AG09309 (cell line): ENCODE measurements around the gene DCUN1D3.

Experiments
- DNase-seq: peaks from one replicate; pipeline ENCODE4 v3.0.0-alpha.2; 2010; ENCODE audit warnings: low read depth
- H3K4me3 ChIP-seq: 2 replicates; pipeline ENCODE4 v1.5.1; 2011; ENCODE audit warnings: mild to moderate bottlenecking, low read depth, low read length, moderate library complexity; ENCODE audit not compliant: control insufficient read depth
- TF ChIP-seq, protein P1 (sequence below): IDR thresholded peaks from 2 replicates; pipeline ENCODE4 v1.5.1; 2011; ENCODE audit warnings: mild to moderate bottlenecking, low read depth, low read length, inconsistent platforms; ENCODE audit not compliant: insufficient read depth, control insufficient read depth; ENCODE audit errors: missing control alignments

DCUN1D3 gene

DNA sequence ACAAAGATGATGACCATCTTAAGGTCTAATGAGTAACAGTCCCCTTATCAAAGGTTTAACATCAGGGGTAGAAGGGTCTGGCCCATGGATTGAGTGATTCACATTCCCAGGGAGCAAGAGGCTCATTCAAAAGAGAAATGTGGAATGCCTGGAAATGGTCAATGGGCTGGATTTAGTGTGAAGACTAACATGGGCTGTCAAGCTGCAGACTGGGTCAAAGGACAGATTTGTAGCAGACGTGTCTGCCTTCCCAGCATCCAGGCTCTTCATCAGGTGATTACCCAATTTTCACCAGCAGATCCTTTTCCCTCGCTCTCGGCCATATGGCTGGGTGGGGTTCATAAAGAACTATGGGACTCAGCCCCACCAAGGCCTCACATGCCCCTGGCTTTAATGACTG lies 26.8 kb downstream of the DCUN1D3 start:
- H3K4me3 ChIP-seq = no peak overlapping the region
- DNase-seq = no peak

GRCh38 chr16:20871941-20872815 lies 28.0 kb downstream of the DCUN1D3 start:
- no peak overlapping the region for H3K4me3 ChIP-seq
- no peak for DNase-seq
- TF ChIP-seq, protein P1, sequence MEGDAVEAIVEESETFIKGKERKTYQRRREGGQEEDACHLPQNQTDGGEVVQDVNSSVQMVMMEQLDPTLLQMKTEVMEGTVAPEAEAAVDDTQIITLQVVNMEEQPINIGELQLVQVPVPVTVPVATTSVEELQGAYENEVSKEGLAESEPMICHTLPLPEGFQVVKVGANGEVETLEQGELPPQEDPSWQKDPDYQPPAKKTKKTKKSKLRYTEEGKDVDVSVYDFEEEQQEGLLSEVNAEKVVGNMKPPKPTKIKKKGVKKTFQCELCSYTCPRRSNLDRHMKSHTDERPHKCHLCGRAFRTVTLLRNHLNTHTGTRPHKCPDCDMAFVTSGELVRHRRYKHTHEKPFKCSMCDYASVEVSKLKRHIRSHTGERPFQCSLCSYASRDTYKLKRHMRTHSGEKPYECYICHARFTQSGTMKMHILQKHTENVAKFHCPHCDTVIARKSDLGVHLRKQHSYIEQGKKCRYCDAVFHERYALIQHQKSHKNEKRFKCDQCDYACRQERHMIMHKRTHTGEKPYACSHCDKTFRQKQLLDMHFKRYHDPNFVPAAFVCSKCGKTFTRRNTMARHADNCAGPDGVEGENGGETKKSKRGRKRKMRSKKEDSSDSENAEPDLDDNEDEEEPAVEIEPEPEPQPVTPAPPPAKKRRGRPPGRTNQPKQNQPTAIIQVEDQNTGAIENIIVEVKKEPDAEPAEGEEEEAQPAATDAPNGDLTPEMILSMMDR = no peak

More for the DNA sequence above, 26.8 kb downstream of the DCUN1D3 start:
- TF ChIP-seq, protein P1 = no peak

GRCh38 chr16:20871258-20871657 lies 28.9 kb downstream of the DCUN1D3 start:
- no peak for DNase-seq
- H3K4me3 ChIP-seq = no peak overlapping the region
- TF ChIP-seq, protein P1 = no peak

DNA sequence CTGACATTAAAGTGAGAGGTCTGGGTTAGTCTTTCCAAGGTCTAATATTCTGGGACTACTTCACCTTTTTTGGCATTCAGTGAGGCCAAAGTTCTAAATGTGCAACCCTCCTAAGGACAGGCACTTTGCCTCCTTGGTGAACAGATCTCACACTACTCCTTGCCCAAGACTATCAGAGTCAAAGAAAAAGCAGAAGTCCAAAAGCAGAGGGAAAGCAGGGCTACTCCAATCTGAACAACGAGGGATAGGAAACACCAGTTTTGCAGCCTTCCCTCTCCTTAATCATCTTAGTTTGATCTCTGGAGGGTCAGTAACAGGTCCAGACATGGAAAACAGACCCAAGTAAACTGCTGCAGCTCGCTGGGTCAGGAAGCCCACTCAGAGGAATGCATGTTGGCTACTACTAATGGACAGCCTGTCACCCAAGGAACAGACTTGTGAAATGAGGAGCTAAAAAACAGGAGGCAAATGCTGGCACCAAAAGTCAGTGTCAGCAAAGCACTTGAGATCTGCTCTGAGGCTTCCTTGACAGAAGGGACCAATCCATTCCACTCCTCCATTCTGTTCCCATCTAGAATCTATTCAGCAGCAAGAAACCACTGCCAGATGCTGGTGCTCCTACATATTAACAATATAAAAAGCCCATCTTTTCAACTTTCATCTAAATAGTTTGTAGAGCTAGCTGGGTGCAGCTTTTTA lies 29.9 kb downstream of the DCUN1D3 start:
- no peak overlapping the region for H3K4me3 ChIP-seq
- TF ChIP-seq, protein P1 = no peak
- no peak for DNase-seq

DNA sequence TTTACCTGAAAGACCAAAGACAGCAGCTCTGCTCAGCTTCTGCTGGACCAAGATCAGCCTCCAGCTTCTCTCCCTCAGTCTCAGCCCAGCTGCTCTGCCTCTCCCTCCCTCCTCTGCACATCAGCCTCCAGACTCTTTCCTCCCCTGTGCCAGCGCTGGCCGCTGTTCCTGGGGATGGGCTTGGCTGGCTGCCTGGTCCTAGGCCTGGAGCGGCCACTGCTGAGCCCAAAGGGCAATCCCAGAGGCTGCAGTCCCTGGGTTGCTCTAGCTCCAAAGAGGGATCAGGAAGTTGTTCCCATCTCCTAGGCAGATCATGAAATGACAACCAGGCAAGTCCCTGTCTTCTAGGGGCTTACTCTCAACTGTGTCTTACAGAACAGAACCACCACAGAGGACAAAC lies 31.3 kb downstream of the DCUN1D3 start:
- no peak for DNase-seq
- TF ChIP-seq, protein P1 = no peak
- no peak overlapping the region for H3K4me3 ChIP-seq

DNA sequence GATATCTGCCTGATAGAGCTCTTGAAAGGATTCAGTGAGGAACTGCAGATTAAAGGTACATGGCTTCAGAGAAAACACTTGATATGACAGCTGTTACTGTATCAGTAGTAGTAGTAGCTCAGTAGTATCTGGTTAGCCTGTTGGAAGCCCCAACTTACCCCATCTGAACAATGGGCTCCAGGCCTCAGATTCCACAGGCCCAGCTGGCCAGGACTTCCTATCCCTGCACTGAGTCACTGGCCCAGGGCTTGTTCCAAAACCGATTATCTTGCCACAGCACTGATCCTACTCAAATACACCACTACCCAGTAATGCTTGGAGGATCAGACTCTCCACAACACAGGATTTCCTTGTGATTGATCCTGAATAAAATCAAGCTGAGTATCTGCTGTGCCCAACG lies 32.6 kb downstream of the DCUN1D3 start:
- TF ChIP-seq, protein P1 = no peak
- no peak for DNase-seq

More for the DNA sequence above, 32.6 kb downstream of the DCUN1D3 start:
- H3K4me3 ChIP-seq = no peak overlapping the region
